GDM1 (cell line): ENCODE results near the gene SYT2.
"Not testable (repeated sequence)": the region's sequence is repeated elsewhere in the genome, so short reads cannot be mapped to it uniquely, and the experiment has no call there.

Source experiments
- DNase-seq: peaks from one replicate; lab custom pipeline; 2025; lab: John Stamatoyannopoulos, UW

SYT2 gene

DNA sequence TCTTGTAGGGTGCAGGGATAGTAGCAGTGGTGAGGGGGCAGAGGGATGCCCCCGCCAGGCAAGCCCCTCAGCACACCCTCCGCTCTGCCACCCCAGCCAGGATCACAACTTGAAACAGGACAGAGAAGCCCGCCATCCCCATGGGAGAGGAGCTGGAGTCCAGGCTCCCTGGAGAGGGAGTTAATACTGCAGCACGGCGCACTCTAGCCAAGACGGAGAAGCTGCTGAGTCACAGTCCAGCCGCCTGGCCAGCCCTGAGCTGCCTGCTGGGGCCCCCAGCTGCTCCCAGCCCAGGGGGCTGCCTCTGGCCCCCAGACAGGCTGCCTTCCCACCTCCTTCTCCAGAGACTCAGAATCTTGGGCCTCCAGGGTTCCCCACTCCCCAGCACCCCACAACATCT is 87.2 kb downstream of the SYT2 start:
- no peak for DNase-seq

DNA sequence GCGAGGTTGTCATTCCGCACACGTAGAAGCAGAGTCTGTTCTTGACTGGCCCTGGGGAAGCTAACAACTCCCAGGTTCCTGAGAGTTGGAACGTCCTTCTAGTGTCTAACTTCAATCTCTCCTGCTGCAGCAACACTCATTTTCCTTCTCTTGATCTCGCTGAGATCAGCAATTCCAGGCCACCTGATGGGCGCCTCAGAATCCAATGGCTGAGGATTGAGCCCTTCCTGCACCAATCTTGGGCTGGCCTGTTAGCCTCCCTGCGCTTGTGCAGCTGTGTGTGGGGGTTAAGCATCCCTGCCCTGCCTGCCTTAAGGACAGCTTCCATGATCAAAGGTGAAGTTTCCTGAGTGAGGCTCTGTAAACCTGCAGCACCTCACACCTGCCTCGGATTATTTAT is 87.9 kb downstream of the SYT2 start:
- no peak for DNase-seq

DNA sequence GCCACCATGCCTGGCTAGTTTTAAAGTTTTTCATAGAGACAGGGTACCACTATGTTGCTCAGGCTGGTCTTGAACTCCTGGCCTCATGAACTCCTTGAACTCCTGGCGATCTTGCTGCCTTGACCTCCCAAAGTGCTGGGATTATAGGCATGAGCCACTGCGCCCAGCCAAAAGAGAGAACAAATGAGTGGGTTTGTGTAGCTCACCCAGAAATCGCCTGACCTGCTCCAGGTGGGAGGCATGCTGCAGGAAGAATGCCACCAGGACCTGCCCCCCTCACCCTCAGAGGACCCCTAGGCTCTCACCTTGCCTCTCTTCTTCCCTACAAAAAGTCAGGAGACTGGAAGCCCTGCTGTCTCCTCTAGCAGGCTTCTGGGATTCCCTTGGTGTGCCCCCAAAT is 88.8 kb downstream of the SYT2 start:
- DNase-seq: no peak

DNA sequence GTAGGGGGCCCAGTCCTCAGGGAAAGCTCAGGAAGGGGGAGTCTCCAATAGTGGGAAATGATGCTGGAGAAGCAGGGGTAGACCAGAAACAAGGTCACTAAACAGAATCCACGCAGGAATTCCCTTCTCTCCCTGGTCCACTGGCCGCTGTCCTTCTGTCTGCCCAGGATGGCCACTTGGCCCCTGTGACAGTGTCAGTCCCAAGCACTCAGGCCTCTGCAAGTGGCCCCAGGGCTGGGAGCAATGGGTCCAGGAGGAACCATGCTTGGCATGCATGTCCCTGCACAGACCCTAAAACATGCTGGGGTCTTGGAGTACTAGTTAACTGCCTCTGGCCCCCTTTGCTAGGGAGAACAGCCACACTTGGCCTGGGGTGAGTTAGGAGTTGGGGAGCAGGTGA is 90.2 kb downstream of the SYT2 start:
- DNase-seq: not testable (repeated sequence)

DNA sequence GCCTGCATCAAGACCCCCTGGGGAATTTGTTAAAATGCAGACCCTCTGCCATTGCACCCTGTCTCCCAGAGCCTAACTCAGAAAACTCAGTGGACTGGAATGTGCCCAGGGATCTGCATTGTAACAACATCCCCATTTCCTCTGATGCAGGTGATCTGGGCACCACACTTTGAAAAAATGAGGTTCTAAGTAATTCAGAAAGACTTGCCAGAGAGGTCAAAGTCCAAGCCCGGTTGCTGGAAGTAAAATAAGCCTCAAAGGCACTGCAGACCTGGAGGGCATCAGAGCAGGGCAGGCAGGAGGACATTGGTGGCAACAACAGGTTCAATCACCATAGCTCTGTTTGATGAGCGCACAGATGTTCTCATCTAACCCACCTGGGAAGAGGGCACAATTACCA is 90.7 kb downstream of the SYT2 start:
- no peak for DNase-seq

DNA sequence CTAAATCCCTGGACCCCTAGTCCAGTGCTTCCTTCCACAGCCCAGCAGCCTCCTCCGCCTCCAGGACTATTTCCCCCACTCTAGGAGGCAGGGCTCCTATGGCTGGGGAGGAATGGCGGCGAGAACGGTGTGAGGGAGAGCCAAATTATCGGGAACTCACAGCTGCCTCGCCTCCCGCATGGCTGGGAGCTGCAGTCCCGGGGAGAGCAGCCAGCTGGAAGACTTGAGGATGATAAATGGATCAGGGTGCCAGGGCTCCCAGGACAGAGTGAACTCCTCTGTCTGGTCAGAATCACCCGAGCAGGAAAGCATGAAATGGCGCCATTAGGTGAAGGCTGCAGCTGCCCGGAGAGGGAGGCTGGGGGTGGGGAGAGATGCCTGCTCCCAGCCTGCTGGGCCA is 91.2 kb downstream of the SYT2 start:
- not testable (repeated sequence) for DNase-seq

DNA sequence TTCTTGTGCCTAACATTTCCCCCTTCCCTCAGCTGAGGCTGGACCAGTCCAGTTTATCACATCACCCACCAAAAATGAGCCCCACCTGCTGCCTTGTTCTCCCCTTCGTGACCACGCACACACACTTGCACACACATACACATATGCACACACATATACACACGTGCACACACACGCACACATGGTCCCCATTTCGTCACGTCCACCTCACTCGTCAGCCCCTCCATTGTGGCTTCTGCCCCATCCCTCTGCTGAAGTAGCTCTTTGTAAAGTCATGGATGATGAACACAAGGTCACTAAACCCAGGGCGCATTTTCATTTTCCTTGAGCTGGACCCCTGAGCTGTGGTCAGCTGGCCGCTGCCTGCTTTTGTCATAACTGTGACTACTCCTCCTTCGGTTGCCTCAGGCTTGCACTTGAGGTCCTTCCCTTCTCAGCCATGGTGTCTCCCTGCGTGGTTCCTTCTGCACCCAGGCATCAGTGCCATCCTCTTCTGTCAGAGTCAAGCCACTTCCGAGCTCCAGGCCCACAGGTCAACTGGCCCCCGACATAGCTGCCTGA is 93.8 kb downstream of the SYT2 start:
- no peak for DNase-seq

DNA sequence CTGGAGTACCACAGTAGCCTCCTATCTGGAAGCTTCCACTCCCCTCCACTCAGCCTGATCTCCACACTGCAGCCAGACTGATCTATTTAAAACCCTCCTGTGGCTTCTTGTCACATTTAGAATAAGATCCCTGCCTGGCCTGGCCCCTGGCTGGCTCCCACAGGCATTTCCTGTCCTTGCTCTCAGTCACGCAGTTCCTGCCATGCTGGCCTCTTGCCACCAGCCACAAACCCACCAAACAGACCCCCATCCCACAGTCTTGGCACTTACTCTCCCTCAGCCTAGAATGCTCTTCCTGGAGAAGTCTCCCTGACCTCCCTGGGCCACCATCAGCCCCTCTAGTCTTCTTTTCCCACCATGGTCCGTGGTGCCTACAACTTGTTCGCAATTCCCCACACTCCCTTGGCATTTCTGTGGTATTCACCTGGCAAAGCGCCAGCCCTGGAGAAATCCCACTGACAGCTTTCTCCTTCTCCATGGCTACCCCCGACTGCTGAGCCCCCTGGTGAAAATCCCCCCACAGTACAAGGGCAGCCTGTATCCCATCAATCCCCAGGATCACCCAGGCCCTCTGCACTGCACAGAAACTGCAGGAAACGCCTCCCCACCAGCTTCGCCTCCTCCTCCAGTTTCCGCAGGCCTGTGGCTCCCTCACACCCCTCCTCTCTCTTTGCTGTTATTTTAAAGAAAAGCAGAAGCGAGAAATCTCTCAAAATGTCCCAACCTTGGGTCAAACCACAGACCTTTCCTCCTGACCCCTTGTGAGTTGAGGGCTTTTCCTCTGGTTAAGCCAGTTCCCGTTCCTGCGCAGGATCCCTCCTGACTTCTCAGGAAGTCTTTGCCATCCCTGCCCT is 94.5 kb downstream of the SYT2 start:
- peak; percentile 89 for DNase-seq

DNA sequence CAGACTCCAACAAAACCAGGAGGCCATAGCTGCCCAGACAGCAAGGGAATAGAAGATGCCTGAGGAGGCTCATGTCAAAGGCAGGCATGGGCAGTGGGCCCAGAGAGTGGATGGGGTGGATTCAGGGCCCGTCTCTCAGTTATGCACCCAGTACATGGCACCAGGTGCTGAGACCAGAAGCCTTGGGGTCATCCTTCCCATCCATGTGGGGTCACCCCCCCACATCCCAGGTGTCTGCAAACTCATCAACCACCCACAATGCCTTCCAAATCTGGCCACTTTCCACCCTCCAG is 95.1 kb downstream of the SYT2 start:
- DNase-seq: not testable (repeated sequence)

DNA sequence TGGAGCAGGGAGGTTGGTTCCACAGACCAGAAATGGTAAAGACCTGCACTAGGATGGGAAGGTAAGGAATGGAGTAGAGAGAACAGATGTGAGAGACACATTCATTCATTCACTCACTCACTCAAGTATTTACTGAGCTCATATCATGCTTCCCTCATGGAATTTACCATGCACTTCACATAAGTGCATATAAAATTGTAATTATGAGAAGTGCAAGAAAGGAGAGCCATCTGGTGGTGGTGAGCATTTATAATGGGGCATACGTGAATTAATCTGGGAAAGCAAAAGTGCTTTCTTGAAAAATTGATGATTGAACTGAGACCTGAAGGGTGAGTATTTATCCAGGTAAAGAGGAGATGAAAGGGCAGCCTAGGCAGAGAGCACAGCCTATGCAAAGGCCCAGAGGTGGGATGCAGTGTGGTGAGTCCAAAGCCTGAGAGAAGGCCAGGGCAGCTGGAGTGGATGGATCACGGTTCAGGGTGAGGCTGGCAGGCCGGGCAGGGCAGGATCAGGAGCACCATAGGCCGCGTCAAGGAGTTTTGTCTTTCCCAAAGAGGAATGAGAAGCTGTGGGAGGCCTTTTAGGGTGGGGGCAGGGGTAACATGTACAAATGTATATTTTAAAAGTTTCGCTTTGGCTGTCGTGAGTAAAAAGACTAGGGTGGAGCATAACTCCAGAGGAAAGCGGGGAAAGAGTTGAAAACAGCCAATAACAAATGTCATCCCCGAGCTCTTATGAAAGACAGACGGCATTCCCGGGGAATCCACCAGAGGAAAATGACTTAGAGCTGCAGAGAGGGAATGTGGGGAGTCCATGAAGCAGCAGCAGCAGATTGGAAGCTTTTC is 95.7 kb downstream of the SYT2 start:
- not testable (repeated sequence) for DNase-seq

DNA sequence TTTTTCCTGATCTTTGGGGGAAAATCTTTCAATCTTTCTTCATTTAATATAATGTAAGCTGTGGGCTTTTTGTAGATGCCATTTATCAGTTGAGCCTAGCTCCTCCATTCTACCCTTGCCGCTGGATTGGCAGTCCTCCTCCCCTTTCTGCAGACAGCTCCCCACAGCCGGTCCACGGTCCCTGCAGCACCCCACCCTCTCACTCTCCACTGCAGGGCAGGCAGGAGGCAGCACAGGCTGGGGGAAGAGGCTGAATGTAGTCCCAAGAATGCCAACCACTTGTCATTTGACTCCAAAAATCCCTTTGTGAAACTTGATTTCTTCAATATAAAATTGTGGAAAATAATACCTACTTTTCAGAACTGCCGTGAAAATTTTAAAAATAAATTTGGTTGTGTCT is 96.7 kb downstream of the SYT2 start:
- DNase-seq: no peak

DNA sequence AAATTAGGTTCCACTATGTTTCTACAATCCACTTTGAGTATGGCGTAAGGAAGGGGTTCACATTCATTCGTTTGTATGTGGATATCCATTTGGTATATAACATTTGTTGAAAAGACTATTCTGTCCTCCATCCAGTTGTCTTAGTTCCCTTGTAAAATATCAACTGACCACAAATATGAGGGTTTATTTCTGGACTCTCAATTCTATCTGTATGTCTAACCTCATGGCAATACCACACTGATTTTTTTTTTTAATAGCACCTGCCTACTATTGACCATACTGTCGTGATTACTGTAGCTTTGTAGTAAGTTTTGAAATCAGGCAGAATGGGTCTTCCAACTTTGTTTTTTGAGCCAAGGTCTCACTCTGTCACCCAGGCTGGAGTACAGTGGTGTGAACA is 98.2 kb downstream of the SYT2 start:
- DNase-seq: not testable (repeated sequence)

DNA sequence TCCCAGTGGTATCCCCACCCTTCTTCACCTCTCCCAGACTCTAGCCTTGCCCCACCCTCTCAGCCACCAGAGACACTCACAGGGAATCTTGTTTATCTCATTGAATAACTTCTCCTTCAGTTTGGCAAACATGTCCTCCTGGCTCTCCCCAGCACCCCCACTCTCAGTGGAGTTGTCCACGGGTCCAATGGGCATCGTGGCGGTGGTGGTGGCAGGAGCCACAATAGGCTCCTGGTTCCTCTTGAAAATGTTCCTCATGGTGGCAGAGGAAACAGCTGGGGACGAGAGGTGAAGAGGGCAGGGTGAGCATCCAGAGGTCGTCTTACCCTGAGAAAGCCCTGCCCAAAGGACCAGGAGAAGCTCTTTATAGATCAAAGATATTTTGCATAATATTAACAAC is 104.7 kb downstream of the SYT2 start:
- no peak for DNase-seq

DNA sequence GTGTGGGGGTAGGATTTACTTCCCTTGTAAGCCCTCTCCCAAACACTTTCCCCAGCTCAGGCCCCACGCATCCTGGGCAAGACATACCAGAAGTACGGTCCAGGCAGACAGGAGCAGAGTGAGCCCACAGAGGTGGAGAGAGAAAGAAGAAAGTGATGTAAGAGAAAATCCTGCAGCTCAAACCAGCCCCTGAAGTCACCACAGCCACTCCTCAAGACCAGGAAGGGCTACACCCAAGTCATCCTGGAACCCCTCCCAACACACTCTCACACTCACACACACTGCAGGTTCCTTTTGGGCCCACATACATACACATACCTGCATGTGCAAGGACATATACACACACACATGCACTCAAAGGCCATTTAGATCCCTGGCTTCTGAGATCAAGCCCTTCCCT is 106.8 kb downstream of the SYT2 start:
- no peak for DNase-seq

DNA sequence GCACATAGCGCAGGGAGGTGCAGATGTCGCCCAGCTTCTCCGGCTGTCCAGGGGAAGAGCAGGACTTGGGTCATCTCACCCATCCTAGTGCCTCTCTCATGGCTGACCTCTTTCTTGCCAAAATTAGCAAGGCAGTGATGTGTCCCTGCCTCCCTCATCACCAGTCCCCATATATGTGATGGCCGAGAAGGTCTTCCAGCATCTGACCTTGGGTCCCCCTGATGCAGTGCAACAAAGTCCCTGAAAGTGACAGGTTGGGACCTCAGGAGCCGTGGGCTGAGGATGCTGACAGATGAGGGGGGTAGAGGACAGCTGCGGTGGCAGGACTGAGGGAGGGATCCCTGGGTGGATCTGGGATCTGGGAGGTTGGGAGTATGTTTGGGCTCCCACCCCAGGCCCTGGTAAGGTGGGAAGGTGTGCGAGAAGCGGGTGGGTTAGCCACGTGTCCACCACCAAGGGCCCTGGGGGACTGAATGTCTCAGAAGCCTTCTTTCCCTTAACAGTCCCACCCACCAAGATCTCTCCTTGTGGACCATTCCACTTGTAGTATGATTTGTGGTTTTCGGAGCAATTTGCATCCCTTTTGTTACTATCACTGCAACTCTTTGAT is 109.7 kb downstream of the SYT2 start:
- no peak for DNase-seq

DNA sequence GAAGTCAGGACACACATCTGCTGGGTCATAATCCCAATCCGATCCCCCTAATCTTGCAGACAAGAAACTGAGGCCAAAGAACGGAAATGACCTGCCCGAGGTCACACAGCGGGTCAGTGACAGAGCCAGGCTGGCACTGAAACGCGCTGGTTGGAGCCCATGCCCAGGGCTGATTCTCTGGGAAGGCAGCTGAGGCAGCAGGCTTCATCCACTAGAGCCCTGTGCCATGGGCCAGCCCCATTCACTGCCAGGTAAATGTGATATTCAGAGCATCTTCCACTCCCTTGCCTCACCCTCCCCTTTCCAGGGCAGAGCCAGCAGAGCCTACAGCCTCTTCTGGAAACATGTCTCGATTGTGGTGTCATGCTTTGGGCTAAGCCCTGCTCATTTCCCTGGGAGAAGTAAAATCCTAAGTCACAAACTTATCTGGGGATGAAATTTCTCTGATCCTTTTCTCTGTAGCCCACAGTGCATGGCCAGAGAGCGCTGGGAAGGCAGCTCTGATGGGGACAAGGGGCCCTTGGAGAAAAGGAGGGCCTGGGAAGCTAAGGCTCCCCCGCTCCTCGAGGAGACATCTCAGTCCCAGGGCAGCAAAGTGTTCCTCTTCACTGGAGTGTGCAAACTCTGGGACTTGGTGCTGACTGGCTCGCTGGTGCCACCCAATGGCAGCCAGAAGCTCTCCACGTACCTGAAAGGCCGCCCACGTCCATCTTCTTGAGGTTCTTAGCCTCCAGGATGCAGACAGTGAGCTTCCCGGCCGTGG is 110.4 kb downstream of the SYT2 start:
- DNase-seq: no peak

DNA sequence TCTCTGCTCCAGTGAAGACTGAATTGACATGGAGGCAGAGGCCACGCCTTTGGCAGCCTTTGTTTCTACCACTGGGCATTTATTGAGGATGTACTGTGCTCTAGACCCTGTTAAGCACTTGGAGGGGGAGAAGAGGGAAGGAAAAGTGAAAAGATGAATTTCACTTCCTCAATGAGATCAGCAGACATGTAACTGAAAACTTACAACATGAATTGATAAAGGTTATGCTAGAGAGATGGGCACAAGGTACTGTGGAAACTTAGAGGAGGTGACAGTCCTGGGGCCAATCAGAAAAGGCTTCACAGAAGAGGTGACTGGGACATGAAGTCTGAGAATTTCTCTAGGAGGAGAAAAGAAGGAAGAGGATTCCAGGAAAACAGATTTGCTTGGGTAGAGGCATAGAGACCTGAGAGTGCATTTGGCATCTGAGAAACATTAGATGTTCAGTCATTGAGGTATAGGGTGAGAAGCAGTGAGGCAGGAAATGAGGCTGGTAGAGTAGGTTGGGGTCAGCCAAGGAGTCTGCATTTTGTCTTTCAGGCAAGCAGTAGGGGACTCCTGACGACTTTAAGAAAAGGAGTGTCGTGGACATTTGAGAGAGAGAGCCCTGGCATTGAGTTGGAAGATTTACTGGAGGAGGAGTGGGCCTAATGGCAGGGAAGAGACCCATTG is 113.0 kb downstream of the SYT2 start:
- no peak for DNase-seq

DNA sequence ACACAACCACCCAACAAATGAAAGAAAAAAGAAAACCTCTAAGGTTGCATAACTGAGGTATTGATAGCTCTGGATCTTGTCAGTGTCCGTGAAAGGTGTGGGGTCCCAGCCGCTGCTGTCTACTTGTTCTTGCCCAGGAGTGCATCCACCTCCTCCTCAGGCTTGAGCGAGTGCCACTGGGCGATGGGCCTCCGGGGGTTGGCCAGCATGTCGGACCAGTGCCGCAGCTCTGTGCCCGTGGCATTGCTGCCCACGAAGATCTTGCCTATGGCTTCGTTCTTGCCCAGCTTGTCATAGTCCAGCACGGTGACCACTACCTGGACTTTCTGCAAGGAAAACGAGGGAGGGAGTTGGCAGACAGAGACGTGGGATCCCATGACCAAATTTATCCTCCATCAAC is 113.6 kb downstream of the SYT2 start:
- no peak for DNase-seq

DNA sequence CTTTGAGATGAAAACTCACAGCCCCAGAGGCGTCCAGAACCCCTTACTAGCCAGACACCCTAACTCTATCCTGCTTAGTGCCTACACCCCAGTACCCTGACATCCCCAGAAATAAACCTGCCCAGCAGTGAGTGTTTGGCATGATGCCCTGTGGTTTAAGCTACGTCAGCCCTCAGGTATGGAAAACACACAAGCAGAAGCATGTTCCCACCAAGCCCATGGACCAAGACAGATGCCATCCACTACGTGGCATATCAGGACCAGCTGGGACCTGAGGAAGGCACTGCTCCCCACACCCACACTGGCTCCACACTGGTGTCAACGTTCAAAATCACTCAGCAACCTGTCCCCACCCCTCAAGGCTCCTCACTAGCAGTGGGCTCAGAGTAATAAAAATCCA is 116.4 kb downstream of the SYT2 start:
- DNase-seq: no peak

DNA sequence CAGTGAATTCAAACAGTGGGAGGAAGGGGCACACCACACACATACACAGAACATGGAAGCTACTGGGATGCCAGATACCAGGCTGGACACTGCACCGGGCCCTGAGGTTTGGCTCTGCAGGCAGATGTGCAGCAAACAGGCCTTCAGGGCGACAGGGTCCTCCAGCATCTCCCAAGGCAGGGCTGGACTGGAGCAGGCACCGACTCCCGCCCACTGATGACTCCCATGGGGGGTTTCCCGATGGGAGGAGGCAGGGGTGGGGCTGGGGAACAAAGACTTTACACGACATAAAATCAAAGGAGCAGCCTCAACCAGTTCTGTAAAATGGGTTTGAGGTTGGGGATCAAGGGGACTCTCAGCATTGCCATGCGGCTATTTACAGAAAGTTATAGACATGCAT is 118.1 kb downstream of the SYT2 start:
- no peak for DNase-seq

DNA sequence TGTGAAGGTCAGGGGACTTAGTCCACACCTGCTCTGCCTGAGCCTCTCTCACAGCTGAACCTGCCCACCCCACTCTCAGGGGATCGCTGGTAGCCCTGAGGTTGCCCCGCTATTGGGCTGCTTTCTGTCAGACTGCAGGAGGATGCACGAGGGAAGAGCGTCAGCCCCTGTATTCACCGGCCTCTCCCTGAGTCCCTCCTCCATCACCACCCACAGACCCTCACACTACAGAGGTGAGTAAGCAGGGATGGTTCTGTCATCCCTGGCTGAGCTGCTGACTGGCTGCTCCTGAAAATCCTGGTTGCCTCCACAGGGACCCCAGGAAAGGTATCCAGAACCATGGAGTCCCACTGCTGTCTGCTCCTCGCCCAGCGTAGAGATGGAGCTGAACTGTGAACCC is 118.7 kb downstream of the SYT2 start:
- no peak for DNase-seq
